HepG2 (cell line): ENCODE measurements around the gene CDC14C. TPM values are rescaled to one million over a fixed set of nuclear protein-coding genes. Genes with fewer than 3 reads are reported as not detected.

Source experiments
- FIP1L1 ChIP-seq: fragments of 200-400 bp; formaldehyde crosslinking; IDR thresholded peaks from 2 replicates; pipeline ENCODE4 v1.6.1; 2018; ENCODE audit warnings: low read depth, mild to moderate bottlenecking, low read length, moderate library complexity, borderline replicate concordance; ENCODE audit not compliant: insufficient read depth
- GTF2F1 ChIP-seq: fragments of 150-350 bp; IDR thresholded peaks from 2 replicates; pipeline ENCODE4 v1.6.1; 2014; ENCODE audit warnings: low read length
- GZF1 ChIP-seq: sonication (generic); formaldehyde crosslinking; IDR thresholded peaks from 2 replicates; pipeline ENCODE4 v1.5.1; 2020; ENCODE audit warnings: mild to moderate bottlenecking, missing genetic modification reagents
- KLF9 ChIP-seq: IDR thresholded peaks from 2 replicates; pipeline ENCODE4 v1.6.1; 2016; ENCODE audit warnings: low read depth
- NFATC3 ChIP-seq: sonication (generic); formaldehyde crosslinking; IDR thresholded peaks from 2 replicates; pipeline ENCODE4 v1.5.1; 2020; ENCODE audit warnings: mild to moderate bottlenecking, missing genetic modification reagents
- ZMYM2 ChIP-seq: sonication (generic); formaldehyde crosslinking; IDR thresholded peaks from 2 replicates; pipeline ENCODE4 v1.8.0; 2022; ENCODE audit warnings: mild to moderate bottlenecking, missing genetic modification reagents
- ZNF253 ChIP-seq: sonication (generic); formaldehyde crosslinking; IDR thresholded peaks from 2 replicates; pipeline ENCODE4 v1.8.0; 2022; ENCODE audit warnings: mild to moderate bottlenecking, missing genetic modification reagents, borderline replicate concordance
- ZNF34 ChIP-seq: sonication (generic); formaldehyde crosslinking; IDR thresholded peaks from 2 replicates; pipeline ENCODE4 v1.4.0; 2020; ENCODE audit warnings: mild to moderate bottlenecking, missing genetic modification reagents, borderline replicate concordance
- ZNF556 ChIP-seq: sonication (generic); formaldehyde crosslinking; IDR thresholded peaks from 2 replicates; pipeline ENCODE4 v1.4.0; 2020; ENCODE audit warnings: mild to moderate bottlenecking, missing genetic modification reagents, borderline replicate concordance
- ZNF780A ChIP-seq: sonication (generic); formaldehyde crosslinking; IDR thresholded peaks from 2 replicates; pipeline ENCODE4 v1.8.0; 2022; ENCODE audit warnings: mild to moderate bottlenecking, missing genetic modification reagents, moderate library complexity
- polyA plus RNA-seq, 8 experiments: library from polyadenylated mRNA; depleted of rRNA in 3 of 8; stranded (reverse) in 7 of 8; unstranded in 1 of 8; fragments of >200 nt; fragmentation: Illumina TruSeq in 4 of 8; extraction: Trizol in 4 of 8; gene quantifications; 2 replicates each; pipeline versions ENCODE4 v1.2.1 to v1.2.3, GENCODE V29; 2011 to 2016; ENCODE audit warnings: low read depth in 4 of 8, missing spikeins in 1 of 8, mixed read lengths in 1 of 8; ENCODE audit not compliant: insufficient read depth in 1 of 8
- total RNA-seq, 5 experiments: library from RNA; depleted of rRNA; stranded (reverse); fragments of >200 nt; fragmentation: Illumina TruSeq; extraction: Trizol; gene quantifications; 2 replicates each; pipeline ENCODE4 v1.2.3, GENCODE V29; 2016; ENCODE audit warnings: low read depth in 1 of 5
- TF ChIP-seq, protein P1 (sequence below): sonication (generic); formaldehyde crosslinking; IDR thresholded peaks from 2 replicates; pipeline ENCODE4; 2020; ENCODE audit warnings: missing genetic modification reagents, mild to moderate bottlenecking, borderline replicate concordance
- TF ChIP-seq, protein P2 (sequence below): sonication (generic); formaldehyde crosslinking; IDR thresholded peaks from 2 replicates; pipeline ENCODE4 v1.4.0; 2020; ENCODE audit warnings: mild to moderate bottlenecking, missing genetic modification reagents

The CDC14C gene
- total and polyA plus RNA-seq, 2 of the 13 experiments (the other 11 are each of a cell fraction or from before 2014, with no cell fraction given): 0.09 TPM; not detected in 1

DNA sequence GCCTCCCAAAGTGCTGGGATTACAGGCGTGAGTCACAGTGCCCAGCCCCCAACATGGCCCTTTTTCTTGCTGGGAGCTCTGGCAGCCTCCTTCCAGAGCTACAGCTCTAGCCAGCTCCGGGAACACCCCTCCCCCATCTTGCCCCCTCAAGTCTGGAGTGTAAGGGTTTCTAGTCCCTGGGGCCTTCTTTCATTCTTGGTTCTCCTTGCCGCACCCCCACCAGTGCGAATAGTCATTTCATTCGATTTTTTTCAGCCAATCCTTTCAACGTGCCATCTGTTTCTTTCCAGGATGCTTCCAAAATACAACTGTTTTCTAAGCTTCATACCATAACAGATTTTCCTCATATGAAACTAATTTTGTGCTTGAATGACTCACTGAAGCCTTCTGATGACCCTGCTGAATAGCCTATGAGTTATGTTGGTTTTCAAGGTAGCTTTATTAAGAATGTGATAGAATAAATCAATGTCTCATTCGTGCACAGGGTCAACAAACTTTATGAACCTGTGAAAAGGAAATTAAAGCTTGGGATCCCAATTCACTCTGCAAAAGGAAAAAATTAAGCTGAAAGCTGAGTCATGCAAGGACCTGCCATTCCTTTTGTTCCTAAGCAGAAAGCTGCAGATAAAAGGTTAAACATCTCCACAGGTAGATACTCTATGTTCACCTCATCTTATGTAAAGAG lies 38.6 kb downstream of the CDC14C start (continued):
- TF ChIP-seq, protein P1, sequence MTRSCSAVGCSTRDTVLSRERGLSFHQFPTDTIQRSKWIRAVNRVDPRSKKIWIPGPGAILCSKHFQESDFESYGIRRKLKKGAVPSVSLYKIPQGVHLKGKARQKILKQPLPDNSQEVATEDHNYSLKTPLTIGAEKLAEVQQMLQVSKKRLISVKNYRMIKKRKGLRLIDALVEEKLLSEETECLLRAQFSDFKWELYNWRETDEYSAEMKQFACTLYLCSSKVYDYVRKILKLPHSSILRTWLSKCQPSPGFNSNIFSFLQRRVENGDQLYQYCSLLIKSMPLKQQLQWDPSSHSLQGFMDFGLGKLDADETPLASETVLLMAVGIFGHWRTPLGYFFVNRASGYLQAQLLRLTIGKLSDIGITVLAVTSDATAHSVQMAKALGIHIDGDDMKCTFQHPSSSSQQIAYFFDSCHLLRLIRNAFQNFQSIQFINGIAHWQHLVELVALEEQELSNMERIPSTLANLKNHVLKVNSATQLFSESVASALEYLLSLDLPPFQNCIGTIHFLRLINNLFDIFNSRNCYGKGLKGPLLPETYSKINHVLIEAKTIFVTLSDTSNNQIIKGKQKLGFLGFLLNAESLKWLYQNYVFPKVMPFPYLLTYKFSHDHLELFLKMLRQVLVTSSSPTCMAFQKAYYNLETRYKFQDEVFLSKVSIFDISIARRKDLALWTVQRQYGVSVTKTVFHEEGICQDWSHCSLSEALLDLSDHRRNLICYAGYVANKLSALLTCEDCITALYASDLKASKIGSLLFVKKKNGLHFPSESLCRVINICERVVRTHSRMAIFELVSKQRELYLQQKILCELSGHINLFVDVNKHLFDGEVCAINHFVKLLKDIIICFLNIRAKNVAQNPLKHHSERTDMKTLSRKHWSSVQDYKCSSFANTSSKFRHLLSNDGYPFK (CRISPR knock-in tag): no peak
- TF ChIP-seq ZNF34 (CRISPR knock-in tag): no peak
- TF ChIP-seq, protein P2, sequence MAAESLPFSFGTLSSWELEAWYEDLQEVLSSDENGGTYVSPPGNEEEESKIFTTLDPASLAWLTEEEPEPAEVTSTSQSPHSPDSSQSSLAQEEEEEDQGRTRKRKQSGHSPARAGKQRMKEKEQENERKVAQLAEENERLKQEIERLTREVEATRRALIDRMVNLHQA (CRISPR knock-in tag): no peak
- TF ChIP-seq FIP1L1: no peak
- TF ChIP-seq ZNF780A (CRISPR knock-in tag): no peak
- TF ChIP-seq ZNF556 (CRISPR knock-in tag): no peak
- no peak for TF ChIP-seq ZMYM2 (CRISPR knock-in tag)
- no peak for TF ChIP-seq GZF1 (CRISPR knock-in tag)
- no peak for TF ChIP-seq NFATC3
- no peak for TF ChIP-seq ZNF253
- TF ChIP-seq GTF2F1: no peak
- TF ChIP-seq KLF9 (CRISPR knock-in tag): no peak
